ENCODE results near the gene HSD17B1.

Gene HSD17B1

DNA sequence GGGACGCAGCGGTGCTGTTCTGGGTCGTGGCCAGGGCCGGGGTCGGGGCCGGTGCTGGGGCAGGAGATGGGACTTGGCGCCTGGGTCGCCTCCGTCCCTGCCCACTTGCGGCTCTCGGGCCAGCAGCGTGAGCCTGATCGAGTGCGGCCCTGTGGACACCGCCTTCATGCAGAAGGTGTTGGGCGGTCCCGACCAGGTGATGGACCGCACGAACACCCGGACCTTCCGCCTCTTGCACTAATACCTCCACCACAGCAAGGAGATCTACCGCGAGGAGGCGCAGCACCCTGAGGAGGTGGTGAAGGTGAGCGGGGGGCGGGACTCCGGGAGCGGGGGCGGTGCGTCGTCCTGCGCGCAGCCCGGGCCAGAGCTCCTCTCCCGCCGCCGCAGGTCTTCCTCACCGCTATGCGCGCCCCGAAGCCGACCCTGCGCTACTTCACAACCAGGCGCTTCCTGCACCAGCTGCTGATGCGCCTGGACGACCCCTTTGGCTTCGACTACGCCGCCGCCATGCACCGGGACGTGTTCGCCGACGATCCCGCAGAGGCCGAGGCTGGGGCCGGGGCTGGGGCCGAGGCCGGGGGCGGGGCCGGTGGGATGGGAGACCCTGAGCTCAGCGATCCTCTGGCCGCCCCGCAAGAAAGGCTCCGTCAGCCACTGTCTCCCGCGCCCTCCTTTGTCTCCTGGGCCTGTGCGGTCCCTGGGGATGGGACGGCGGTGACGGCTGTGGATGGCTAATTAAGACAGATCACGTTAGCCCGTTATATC, 4.5 kb upstream of the HSD17B1 start:
- peak; percentile 90 for DNase-seq

- no peak for DNase-seq
Observed at GRCh38 chr17:42548993-42549755, 3.5 kb upstream of the HSD17B1 start.

DNA sequence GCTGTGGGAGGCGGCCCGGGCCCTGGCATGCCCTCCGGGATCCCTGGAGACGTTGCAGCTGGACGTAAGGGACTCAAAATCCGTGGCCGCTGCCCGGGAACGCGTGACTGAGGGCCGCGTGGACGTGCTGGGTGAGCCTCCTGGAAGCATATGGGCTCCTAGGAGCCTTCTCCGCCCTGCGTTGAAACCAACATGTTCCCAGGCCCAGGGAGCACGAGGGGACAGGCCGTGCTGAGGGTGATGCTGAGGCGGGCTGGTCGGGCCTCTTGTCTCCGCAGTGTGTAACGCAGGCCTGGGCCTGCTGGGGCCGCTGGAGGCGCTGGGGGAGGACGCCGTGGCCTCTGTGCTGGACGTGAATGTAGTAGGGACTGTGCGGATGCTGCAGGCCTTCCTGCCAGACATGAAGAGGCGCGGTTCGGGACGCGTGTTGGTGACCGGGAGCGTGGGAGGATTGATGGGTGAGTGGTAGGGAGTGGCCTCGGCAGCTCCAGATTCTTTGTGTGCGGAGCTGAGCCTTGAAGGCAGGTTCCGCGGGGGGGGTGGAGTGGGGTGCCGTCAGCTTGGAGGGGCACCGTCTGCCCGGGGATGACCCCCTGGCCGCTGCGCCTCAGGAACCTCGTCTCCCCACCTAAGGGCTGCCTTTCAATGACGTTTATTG, 567 bp downstream of the HSD17B1 start:
- no peak for DNase-seq

GRCh38 chr17:42553866-42554249, 1.1 kb downstream of the HSD17B1 start:
- no peak for DNase-seq

DNA sequence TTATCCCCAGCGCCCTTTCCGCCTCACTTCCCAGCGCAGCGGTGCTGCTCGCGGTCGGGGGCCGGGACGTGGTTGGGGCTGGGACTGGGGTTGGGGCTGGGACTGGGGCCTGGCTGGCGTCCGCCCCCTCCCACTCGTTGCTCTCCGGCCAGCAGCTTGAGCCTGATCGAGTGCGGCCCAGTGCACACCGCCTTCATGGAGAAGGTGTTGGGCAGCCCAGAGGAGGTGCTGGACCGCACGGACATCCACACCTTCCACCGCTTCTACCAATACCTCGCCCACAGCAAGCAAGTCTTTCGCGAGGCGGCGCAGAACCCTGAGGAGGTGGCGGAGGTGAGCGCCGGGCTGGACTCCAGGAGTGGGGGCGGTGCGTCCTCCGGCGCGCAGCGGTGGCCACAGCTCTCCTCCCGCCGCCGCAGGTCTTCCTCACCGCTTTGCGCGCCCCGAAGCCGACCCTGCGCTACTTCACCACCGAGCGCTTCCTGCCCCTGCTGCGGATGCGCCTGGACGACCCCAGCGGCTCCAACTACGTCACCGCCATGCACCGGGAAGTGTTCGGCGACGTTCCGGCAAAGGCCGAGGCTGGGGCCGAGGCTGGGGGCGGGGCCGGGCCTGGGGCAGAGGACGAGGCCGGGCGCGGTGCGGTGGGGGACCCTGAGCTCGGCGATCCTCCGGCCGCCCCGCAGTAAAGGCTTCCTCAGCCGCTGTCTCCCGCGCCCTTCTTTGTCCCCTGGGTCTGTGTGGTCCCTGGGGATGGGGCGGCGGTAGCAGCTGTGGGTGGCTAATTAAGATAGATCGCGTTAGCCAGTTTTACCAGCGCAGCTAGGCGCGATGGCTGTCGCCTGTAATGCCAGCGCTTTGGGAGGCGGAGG, 1.8 kb downstream of the HSD17B1 start:
- peak; percentile 92 for DNase-seq

GRCh38 chr17:42555122-42555622, 2.4 kb downstream of the HSD17B1 start:
- DNase-seq: no peak

- peak; percentile 62 for DNase-seq
Observed at GRCh38 chr17:42555961-42556617, 3.4 kb downstream of the HSD17B1 start.

DNA sequence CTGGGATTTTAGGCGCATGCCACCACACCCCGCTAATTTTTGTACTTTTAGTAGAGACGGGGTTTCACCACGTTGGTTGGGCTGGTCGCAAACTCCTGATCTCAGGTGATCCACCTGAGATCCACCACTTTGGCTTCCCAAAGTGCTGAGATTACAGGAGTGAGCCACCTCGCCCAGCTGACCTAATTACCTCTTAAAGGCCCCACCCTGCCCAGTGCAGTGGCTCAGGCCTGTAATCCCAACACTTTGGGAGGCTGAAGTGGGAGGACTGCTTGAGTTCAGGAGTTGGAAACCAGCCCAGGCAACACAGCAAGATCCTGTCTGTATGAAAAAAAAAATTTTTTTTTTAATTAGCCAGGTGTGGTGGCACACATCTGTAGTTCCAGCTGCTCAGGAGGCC, 6.4 kb downstream of the HSD17B1 start:
- peak; percentile 47 for DNase-seq

GRCh38 chr17:42560246-42560645, 7.5 kb downstream of the HSD17B1 start:
- DNase-seq: no peak

DNA sequence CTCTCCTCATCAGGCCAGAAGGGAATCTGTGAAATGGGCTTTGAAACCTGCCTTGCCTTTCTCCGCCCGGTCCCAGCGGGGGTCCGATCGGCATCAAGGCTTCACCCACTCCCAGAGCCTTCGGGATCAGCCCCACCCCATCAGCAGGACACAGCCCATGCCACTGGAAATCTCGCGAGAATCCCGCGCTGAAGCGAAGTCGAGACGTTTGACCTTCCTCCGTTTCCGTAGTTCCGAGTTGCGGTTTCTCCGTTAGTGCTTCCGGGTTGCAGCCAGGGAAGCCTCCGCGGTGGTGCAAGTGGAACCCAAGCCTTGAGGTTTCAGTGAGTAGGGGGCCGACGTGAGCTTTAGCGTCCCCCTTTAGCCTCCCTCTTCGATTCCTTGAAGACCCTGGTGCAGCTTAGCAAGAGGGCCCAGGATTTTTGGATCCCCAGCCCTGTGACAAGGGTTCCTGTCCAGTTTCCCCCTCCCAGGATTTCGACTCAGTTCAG, 9.2 kb downstream of the HSD17B1 start, which contains the start of gene COASY:
Gene COASY (plus strand): TSS at position 252 of the 491 bp plus-strand sequence. CDS start 475 bp downstream, outside the sequence.
- DNase-seq: peak; percentile 99

GRCh38 chr17:42562388-42563142, 9.8 kb downstream of the HSD17B1 start:
- no peak for DNase-seq

GRCh38 chr17:42563143-42563509, 10.4 kb downstream of the HSD17B1 start:
- no peak for DNase-seq

DNA sequence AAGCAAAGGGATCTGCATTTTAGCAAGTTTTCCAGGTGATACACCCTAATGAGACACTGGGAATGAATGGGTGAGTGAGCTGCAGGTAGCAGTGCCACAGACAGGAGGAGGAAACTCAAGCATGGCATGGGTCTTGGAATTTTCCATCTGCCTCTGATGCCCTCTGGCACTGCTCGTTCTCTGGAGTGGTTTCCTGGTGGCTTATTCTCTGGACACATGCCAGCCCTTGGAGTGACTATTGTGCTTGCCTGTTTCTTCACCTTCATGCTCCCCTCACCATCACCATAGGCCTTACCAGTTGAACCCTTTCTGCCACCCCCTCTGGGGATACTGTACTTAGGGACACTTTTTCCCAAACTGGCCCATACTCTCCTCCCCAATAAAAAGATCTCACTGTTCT, 10.8 kb downstream of the HSD17B1 start:
- no peak for DNase-seq

- DNase-seq: no peak
Observed at GRCh38 chr17:42563950-42564349, 11.2 kb downstream of the HSD17B1 start.

- DNase-seq: no peak
Observed at GRCh38 chr17:42564815-42565522, 12.2 kb downstream of the HSD17B1 start.

GRCh38 chr17:42565523-42566214, 12.9 kb downstream of the HSD17B1 start:
- DNase-seq: no peak

DNA sequence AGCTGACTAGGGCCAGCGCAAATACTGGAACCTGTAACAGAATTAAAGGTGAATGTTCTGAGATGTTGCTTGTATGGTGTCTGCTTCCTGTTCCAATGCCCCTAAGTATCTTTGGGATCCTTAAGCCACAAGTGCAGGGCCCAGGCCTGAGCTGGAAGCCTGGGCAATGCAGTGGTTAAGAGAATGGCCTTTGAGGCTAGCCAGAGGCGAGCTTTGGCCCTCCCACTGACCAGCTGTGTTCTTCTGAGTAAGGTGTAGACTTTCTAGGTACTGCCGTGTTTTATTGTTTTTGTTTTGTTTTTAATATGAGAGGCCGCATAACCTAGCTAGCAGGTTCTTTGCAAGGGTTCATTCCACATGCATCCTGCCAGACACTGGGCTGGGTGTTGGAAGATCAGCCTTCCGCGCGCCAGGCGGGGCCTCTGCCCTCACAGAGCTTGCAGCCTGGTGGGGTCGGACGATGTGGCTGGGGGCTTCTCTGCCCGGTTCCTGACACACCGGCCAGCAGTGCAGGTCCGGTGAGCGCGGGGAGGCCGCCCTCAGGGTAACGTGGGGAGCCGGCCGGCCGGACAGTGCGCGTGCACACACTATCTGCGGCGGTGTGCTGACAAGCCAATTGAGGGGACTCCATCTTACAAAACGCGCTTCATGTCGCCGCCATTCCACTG, 13.6 kb downstream of the HSD17B1 start:
- no peak for DNase-seq

- DNase-seq: peak; percentile 98
Observed at GRCh38 chr17:42566883-42567573, 14.3 kb downstream of the HSD17B1 start, which contains the start of gene MLX. Gene MLX, plus strand, starts transcription at chr17:42567100. Its CDS starts 25 bp downstream, at chr17:42567125.
